D341Med (cell line): ENCODE results near the gene DNM2.
"Not testable (repeated sequence)": the region's sequence is repeated elsewhere in the genome, so short reads cannot be mapped to it uniquely, and the experiment has no call there.

Source experiments
- DNase-seq: peaks from one replicate; pipeline ENCODE4 v3.0.0; 2012; ENCODE audit warnings: low spot score

The DNM2 gene

GRCh38 chr19:10726268-10726667, 8.4 kb downstream of the DNM2 start:
- no peak for DNase-seq

GRCh38 chr19:10727685-10728201, 9.9 kb downstream of the DNM2 start:
- DNase-seq = no peak

GRCh38 chr19:10729411-10729810, 11.5 kb downstream of the DNM2 start:
- DNase-seq = no peak

- DNase-seq = no peak
Observed at GRCh38 chr19:10730932-10731331, 13.1 kb downstream of the DNM2 start.

GRCh38 chr19:10735741-10736140, 17.9 kb downstream of the DNM2 start:
- DNase-seq = no peak

GRCh38 chr19:10736189-10736588, 18.3 kb downstream of the DNM2 start:
- no peak for DNase-seq

- no peak for DNase-seq
Observed at GRCh38 chr19:10736916-10737551, 19.2 kb downstream of the DNM2 start.

GRCh38 chr19:10737722-10738121, 19.8 kb downstream of the DNM2 start:
- no peak for DNase-seq

- DNase-seq = no peak
Observed at GRCh38 chr19:10740798-10741197, 22.9 kb downstream of the DNM2 start.

- no peak for DNase-seq
Observed at GRCh38 chr19:10742476-10742875, 24.6 kb downstream of the DNM2 start.

GRCh38 chr19:10744253-10744798, 26.4 kb downstream of the DNM2 start:
- no peak for DNase-seq

GRCh38 chr19:10744801-10745293, 27.0 kb downstream of the DNM2 start:
- no peak for DNase-seq

- DNase-seq = not testable (repeated sequence)
Observed at GRCh38 chr19:10746437-10746836, 28.6 kb downstream of the DNM2 start.

GRCh38 chr19:10747271-10747670, 29.4 kb downstream of the DNM2 start:
- DNase-seq = peak; percentile 27

GRCh38 chr19:10747674-10748073, 29.8 kb downstream of the DNM2 start:
- no peak for DNase-seq

GRCh38 chr19:10748195-10748926, 30.5 kb downstream of the DNM2 start:
- peak; percentile 37 for DNase-seq

- peak; percentile 86 for DNase-seq
Observed at GRCh38 chr19:10748927-10749434, 31.1 kb downstream of the DNM2 start.

- DNase-seq = no peak
Observed at GRCh38 chr19:10749435-10750384, 31.8 kb downstream of the DNM2 start.

GRCh38 chr19:10751109-10751953, 33.5 kb downstream of the DNM2 start:
- peak; percentile 29 for DNase-seq

GRCh38 chr19:10752237-10752912, 34.5 kb downstream of the DNM2 start:
- DNase-seq = no peak
